NCI-H2227 (cell line): ENCODE results near the gene STRN3.

Experiments
- DNase-seq: peaks from one replicate; lab custom pipeline; 2025; ENCODE audit not compliant: unreplicated experiment; lab: John Stamatoyannopoulos, UW

Gene STRN3

GRCh38 chr14:31038521-31039166 is 12.5 kb upstream of the STRN3 start:
- no peak for DNase-seq

DNA sequence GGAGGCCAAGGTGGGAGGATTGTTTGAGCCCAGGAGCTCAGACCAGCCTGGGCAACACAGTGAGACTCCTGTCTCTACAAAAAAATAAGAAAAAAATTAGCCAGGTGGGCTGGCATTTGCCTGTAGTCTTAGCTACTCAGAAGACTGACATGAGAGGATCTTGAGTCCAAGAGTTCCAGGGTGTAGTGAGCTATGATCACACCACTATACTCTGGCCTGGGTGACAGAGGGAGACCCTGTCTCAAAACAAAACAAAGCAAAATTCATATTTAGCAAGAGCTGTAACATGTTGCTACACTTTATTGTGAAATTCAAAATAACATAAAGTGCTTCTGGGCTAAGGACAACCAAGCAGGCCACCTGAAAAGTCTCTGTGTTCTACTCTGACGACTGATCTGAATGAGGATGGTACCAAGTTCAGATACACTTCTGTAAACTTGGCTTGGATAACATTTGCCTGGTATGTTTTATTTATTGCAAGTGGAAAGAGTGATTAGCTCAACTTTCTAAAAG is 11.6 kb upstream of the STRN3 start:
- DNase-seq, result peak; percentile 26

DNA sequence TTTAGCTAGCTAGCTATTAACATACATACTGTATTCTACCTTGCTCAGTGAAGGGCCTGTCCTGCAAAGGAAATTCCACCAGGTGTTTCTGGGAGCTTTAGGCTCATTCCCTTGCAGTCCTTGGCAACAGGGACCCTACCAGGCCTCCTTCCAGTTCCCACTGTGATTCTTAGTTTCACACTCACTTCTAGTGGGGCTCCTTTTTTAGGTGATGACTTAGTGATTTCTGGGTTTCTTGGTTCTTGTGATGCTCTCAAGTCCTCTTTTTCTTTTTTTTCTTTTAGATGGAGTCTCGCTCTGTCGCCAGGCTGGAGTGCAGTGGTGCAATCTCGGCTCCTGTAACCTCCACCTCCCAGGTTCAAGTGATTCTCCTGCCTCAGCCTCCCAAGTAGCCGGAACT is 10.4 kb upstream of the STRN3 start:
- no peak for DNase-seq

- DNase-seq, result no peak
Measured at GRCh38 chr14:31030469-31030868, 4.3 kb upstream of the STRN3 start.

DNA sequence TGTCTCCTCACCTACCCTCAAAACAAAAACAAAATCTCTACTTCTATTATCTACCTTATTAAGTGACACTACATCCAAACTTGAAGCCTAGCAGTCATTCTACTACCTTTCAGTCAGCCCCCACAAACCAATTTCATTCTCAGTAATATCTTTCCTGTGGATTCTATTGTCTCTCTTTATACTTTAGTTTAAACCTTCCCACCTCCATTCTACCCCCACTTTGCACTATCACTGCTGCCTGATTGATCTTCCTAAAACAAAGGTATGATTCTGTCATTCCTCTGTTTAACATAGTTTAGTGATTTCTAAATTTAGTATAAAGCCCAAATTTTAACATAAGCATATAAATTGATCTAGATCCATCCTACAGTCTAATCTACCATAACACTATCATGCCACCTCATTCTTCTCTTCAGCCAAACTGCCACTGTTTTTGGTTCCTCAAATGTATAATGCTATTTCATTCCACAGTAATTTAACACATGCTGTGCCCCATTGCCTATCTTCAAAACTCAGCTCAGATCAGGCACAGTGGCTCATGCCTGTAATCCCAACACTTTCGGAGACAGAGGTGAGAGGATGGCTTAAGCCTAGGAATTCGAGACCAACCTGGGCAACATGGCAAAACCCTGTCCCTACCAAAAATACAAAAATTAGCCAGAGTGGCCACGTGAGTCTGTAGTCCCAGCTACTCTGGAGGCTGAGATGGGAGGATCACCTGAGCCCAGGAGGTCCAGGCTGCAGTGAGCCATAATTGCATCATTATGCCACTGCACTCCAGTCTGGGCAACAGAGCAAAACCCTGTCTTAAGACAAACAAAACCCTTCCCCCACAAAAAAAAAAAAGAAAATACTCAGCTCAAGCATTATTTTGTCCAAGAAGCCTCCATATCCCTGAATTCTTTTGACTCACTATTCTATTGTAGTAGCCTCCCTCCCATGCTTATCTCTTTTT is 3.1 kb upstream of the STRN3 start:
- DNase-seq, result no peak

GRCh38 chr14:31027847-31028246 is 1.7 kb upstream of the STRN3 start:
- no peak for DNase-seq

DNA sequence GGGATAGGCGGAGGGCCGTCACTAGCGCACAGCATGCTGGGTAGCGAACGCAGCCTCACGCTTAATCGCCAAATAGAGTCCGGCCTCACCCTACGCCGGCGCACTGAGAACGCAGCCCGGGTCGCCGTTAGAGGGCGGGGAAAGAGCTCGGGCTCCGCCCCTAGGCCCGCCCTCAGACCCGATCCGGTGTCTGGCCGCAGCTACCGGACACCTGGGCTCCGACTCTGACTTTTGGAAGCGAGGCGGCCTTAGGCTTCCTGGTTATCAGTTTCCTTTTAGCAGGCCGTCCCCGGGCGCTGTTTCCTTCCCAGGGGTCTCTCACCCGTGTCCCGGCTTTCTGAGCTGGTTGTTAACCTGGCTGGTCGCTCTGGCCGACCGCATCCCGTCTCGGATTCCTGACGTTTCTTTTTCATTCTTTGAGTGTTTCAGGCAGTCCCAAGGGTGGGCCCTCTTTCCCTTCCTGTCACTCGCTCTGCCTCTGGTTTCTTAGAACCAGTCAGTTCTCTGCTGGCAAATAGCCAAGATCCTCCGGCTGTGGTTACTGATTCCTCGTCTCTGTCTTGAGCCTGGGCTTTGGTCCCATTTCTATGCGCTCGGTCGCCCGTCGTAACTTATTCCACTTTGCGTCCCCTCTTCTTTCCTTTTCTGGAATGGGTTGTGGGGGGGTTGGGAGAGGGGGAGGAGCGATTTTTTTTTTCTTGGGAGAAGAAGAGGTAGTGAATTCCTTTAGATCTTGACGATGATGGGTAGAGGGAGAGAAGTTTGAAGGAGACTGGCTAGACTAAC is 464 bp upstream of the STRN3 start:
- peak; percentile 96 for DNase-seq

- peak; percentile 60 for DNase-seq
Measured at GRCh38 chr14:31025367-31026076, 657 bp downstream of the STRN3 start, which contains the start of gene AP4S1. AP4S1 (plus strand) TSS chr14:31025649; CDS start chr14:31066197, 40,548 bp downstream.

DNA sequence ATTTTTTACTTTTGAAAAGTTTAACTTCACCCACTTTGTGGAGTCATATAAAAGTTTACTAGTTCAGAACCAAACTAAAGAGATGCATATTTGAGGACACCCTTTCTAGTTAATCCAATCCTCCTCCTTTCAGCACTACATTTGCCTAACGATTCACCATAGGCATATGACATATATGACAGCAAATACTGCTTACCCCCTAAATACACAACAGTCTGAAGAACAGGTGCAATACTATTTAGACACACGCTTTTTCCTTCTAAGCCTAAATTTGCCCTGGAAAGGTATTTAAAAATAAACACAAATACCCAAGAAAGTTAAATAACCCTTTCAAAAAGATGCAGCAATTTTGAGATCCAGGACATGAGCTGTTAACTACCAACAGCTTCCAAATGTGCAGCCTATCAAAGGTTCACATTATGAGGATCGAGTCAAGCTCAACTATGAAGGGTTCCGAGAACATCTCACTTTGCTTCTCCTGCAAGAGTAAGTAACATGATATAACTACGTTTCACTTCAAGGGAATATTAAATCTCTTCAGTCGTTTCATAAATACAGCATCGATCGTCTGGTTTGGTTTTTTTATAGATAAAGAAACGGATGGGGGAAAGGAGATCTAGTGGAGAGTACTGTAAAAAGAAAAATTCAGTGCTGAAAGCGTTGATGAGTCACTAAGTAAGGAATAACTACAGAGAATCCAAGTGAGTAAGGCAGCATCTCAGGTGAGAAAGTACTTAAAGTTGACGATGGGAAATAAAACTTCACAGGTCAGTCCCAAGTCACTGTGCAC is 1.4 kb downstream of the STRN3 start:
- DNase-seq, result no peak

- DNase-seq, result no peak
Measured at GRCh38 chr14:31024010-31024480, 2.1 kb downstream of the STRN3 start.

GRCh38 chr14:31022386-31022785 is 3.8 kb downstream of the STRN3 start:
- DNase-seq, result no peak

- no peak for DNase-seq
Measured at GRCh38 chr14:31021576-31021949, 4.6 kb downstream of the STRN3 start.

DNA sequence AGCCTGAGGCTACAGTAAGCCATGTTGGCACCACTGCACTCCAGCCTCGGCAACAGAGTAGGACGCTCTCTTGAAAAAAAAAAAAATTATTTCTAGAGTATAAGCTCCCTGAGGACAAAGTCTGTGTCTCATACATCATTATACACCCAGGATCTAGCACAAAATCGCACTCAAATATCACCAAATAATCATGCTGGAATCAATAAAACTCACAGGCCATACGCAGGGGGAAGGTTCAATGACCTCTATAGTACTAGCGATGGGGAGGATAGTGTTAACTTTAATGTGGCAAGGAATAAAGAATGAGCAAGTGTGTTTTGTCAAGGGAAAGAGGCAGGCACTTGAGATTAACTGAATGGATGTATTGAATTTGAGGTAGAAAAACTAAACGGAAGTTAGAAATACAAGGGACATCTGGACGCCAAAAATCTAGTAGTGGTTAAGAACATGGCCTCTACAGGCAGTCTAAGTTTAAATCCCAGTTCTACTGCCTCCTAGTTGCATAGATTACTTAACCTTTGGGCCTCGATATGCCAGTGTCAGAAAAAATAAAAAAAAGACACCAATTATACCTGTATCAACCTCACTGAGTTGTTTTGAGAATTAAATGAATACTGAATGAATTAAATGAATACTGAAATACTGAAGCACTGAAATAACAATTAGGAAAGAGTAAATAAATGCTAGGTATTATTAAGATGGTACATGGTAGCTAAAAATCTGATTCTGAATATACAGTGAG is 5.2 kb downstream of the STRN3 start:
- DNase-seq, result no peak

- no peak for DNase-seq
Measured at GRCh38 chr14:31018057-31018645, 8.0 kb downstream of the STRN3 start.

DNA sequence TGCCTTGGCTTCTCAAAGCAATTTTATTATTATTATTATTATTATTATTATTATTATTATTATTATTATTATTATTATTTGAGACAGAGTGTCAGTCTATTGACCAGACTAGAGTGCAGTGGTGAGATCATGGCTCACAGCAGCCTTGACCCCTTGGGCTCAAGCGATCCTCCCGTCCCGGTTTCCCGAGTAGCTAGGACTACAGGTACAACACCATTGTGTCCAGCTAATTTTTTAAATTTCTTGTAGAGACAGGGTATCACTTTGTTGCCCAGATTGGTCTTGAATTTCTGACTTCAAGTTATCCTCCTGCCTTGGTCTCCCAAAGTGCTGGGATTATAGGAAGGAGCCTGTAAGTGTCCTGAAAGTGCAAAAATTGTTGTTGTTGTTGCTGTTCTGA is 12.3 kb downstream of the STRN3 start:
- DNase-seq, result no peak

GRCh38 chr14:31010935-31011334 is 15.2 kb downstream of the STRN3 start:
- DNase-seq, result no peak

DNA sequence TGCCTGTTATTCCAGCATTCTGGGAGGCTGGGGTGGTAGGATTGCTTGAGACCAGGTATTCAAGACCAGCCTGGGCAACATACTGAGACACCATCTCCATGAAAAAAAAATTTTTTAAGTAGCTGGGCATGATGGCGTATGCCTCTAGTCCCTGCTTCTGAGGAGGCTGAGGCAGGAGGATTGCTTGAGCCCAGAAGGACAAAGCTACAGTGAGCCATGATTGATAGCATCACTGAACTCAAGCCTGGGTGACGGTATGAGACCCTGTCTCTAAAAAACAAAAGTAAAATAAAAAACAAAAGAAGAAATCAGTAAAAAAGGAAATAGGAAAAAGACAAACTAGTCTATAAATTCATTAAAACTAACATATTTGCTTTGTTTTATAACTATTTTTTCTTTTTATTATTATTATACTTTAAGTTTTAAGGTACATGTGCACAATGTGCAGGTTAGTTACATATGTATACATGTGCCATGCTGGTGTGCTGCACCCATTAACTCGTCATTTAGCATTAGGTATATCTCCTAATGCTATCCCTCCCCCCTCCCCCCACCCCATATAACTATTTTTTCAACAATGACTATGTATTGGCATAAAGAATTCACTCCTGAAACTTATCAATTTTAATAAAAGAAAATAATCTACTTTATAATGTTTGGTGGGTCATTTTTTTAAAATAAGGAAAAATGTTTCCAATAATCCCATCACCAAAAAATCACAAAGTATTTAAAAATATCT is 16.2 kb downstream of the STRN3 start:
- DNase-seq, result no peak

DNA sequence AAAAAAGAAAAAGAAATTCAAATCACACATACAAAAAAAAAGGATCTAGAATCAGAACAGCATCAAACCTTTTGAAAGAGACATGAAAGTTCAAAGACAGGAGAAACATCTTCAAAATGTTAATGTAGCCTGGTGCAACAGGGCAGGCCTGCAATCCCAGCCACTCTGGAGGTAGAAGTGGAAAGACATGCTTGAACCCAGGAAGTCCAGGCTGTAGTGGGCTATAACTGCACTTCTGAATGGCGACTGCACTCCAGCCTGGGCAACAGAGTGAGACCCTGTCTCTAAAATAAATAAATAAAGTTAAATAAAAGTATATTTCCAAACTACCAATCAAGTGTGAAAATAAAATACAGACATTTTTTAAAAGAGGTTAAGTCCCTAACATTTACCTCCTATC is 19.5 kb downstream of the STRN3 start:
- DNase-seq, result no peak
